GM23338 (cell line): ENCODE results near the gene TPGS1. TPM values are rescaled to one million over a fixed set of nuclear protein-coding genes. Genes with fewer than 3 reads are reported as not detected.

ENCODE experiments used
- ATAC-seq: fragments of 200-7000 bp; cut with Tn5 transposase; 3 replicates; pipeline ENCODE4 v1.9.1; 2020
- DNase-seq: peaks from one replicate; pipeline ENCODE4 v3.0.0-alpha.2; 2015; ENCODE audit warnings: low spot score
- H2AFZ ChIP-seq: fragments of 200-600 bp; sonication (generic); 2 replicates; pipeline ENCODE4 v1.8.0; 2016; ENCODE audit warnings: antibody characterized with exemption, mild to moderate bottlenecking, moderate library complexity
- H3F3A ChIP-seq: fragments of 200-600 bp; sonication (generic); replicated peaks from 2 replicates; pipeline ENCODE4 v1.8.0; 2017; ENCODE audit warnings: antibody characterized with exemption, mixed run types, low read depth
- H3K27ac ChIP-seq: fragments of 200-600 bp; sonication (generic); 2 replicates; pipeline ENCODE4 v1.6.1; 2016; ENCODE audit warnings: low read depth
- H3K27me3 ChIP-seq: fragments of 200-600 bp; sonication (generic); 2 replicates; pipeline ENCODE4 v1.8.0; 2016; ENCODE audit warnings: mild to moderate bottlenecking, mixed run types, moderate library complexity; ENCODE audit not compliant: insufficient read depth
- H3K36me3 ChIP-seq: fragments of 200-600 bp; sonication (generic); 2 replicates; pipeline ENCODE4 v1.8.0; 2016; ENCODE audit warnings: mild to moderate bottlenecking; ENCODE audit not compliant: insufficient read depth
- H3K4me1 ChIP-seq: fragments of 200-600 bp; sonication (generic); 2 replicates; pipeline ENCODE4 v1.8.0; 2016; ENCODE audit warnings: mild to moderate bottlenecking, moderate library complexity; ENCODE audit not compliant: insufficient read depth
- H3K4me2 ChIP-seq: fragments of 200-600 bp; sonication (generic); 2 replicates; pipeline ENCODE4 v1.7.1; 2017; ENCODE audit warnings: mixed run types
- H3K4me3 ChIP-seq: fragments of 200-600 bp; sonication (generic); 2 replicates; pipeline ENCODE4 v1.6.1; 2016; ENCODE audit warnings: mixed run types
- H3K79me2 ChIP-seq: fragments of 200-600 bp; sonication (generic); replicated peaks from 2 replicates; pipeline ENCODE4 v1.8.0; 2017; ENCODE audit warnings: mild to moderate bottlenecking; ENCODE audit not compliant: insufficient read depth
- H3K9me2 ChIP-seq: fragments of 200-600 bp; sonication (generic); 2 replicates; pipeline ENCODE4 v1.8.0; 2017; ENCODE audit not compliant: insufficient read depth
- H4K20me1 ChIP-seq: fragments of 200-600 bp; sonication (generic); replicated peaks from 2 replicates; pipeline ENCODE4 v1.8.0; 2017; ENCODE audit warnings: mild to moderate bottlenecking; ENCODE audit not compliant: insufficient read depth
- H3K27ac Mint-ChIP-seq: 2 replicates; pipeline ENCODE4 v1.8.0; 2020; ENCODE audit warnings: inconsistent platforms, mild to moderate bottlenecking, moderate library complexity, mixed read lengths
- H3K27me3 Mint-ChIP-seq: 3 replicates; pipeline ENCODE4 v1.8.0; 2022; ENCODE audit warnings: low read depth, mild to moderate bottlenecking, moderate library complexity, mixed read lengths, inconsistent platforms; ENCODE audit not compliant: insufficient read depth, poor library complexity
- H3K36me3 Mint-ChIP-seq: 3 replicates; pipeline ENCODE4 v1.8.0; 2021; ENCODE audit warnings: low read depth, mild to moderate bottlenecking, inconsistent platforms, moderate library complexity, mixed read lengths
- H3K4me1 Mint-ChIP-seq: 3 replicates; pipeline ENCODE4 v1.8.0; 2020; ENCODE audit warnings: mild to moderate bottlenecking, inconsistent platforms, mixed read lengths
- H3K4me3 Mint-ChIP-seq: 3 replicates; pipeline ENCODE4 v1.8.0; 2021; ENCODE audit warnings: moderate library complexity, mild to moderate bottlenecking, inconsistent platforms, mixed read lengths
- H3K9me3 Mint-ChIP-seq: 3 replicates; pipeline ENCODE4 v1.8.0; 2020; ENCODE audit warnings: moderate library complexity, mild to moderate bottlenecking, inconsistent platforms, mixed read lengths
- EZH2 ChIP-seq: fragments of 200-600 bp; sonication (generic); IDR thresholded peaks from one replicate; pipeline ENCODE4 v1.8.0; 2017; ENCODE audit warnings: antibody characterized with exemption, mild to moderate bottlenecking, low read depth; ENCODE audit not compliant: unreplicated experiment
- NANOG ChIP-seq: IDR thresholded peaks from 2 replicates; pipeline ENCODE4 v1.6.1; 2016; ENCODE audit warnings: antibody characterized with exemption, borderline replicate concordance
- STAT1 ChIP-seq: IDR thresholded peaks from one replicate; pipeline ENCODE4 v1.6.1; 2016; ENCODE audit warnings: antibody characterized with exemption; ENCODE audit not compliant: unreplicated experiment
- ZNF114 ChIP-seq: fragments of 250-450 bp; sonication (Bioruptor Pico); IDR thresholded peaks from 2 replicates; pipeline ENCODE4 v1.5.0; 2020; ENCODE audit warnings: mild to moderate bottlenecking, moderate library complexity
- ZNF331 ChIP-seq: fragments of 250-450 bp; sonication (Bioruptor Pico); IDR thresholded peaks from 2 replicates; pipeline ENCODE4 v1.5.0; 2020; ENCODE audit warnings: low read depth, mild to moderate bottlenecking, moderate library complexity
- ZNF462 ChIP-seq: fragments of 250-450 bp; sonication (Bioruptor Pico); IDR thresholded peaks from 2 replicates; pipeline ENCODE4 v1.5.0; 2020; ENCODE audit warnings: mild to moderate bottlenecking, moderate library complexity
- polyA plus RNA-seq: library from polyadenylated mRNA; unstranded; fragments of >200 nt; fragmentation: Nextera tagmentation; extraction: Ambion mirVana; gene quantifications from 2 replicates; pipeline ENCODE4 v1.2.1, GENCODE V29; 2016
- total RNA-seq: library from RNA; depleted of rRNA; stranded (reverse); fragments of >200 nt; shearing (Covaris generic); gene quantifications from 2 replicates; pipeline ENCODE4 v1.2.3, GENCODE V29; 2014
- TF ChIP-seq, protein P1 (sequence below), 2 experiments: fragments of 200-600 bp in 1 of 2; sonication (generic) in 1 of 2; conservative IDR thresholded peaks; 2 replicates each; pipeline versions ENCODE4 v1.5.1 to v1.6.1; 2016 to 2017; ENCODE audit warnings: antibody characterized with exemption in 2 of 2, low read depth in 2 of 2, mild to moderate bottlenecking in 2 of 2, moderate library complexity in 1 of 2
- TF ChIP-seq, protein P2 (sequence below): IDR thresholded peaks from 2 replicates; pipeline ENCODE4 v1.6.1; 2016; ENCODE audit warnings: antibody characterized with exemption

The TPGS1 gene
- total and polyA plus RNA-seq, 2 experiments from 2014 or later, result 11.9 to 38.4 TPM

DNA sequence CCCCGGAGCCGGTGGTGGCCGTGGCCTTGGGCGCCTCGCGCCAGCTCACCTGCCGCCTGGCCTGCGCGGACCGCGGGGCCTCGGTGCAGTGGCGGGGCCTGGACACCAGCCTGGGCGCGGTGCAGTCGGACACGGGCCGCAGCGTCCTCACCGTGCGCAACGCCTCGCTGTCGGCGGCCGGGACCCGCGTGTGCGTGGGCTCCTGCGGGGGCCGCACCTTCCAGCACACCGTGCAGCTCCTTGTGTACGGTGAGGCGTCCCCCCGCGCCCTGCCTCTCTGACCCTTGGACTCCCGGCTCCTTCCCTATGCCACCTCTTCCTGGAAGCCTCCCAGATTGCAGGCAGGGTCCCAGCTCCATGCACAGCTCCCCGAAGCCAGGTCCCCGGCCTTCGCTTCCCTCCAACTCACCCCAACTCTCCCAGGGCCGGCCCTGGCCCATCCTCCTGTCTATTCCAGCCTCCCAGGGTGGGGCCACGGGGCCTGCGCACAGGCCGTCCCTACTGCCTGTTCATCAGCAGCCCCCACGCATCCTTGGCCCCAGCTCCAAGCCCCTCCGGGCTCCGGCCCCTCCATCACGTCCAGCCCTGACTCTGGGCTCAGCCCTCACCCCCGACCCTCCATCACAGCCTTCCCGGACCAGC lies 9.3 kb upstream of the TPGS1 start:
- TF ChIP-seq EZH2, result peak; percentile 72
- no peak for TF ChIP-seq NANOG
- peaks cover 13% of the 10 kb centered on the region for H3K9me3 Mint-ChIP-seq
- ATAC-seq (peak; percentile 11), DNase-seq (peak; percentile 37)
- Histone ChIP-seq H3K4me2 (peak overlapping the region; percentile 81), H3K79me2 (no peaks in the 10 kb centered on the region), H3F3A (peaks cover 2% of the 10 kb centered on the region; the same call in 1 of the 2 replicates), H3K36me3 (no peaks in the 10 kb centered on the region), H3K27ac (no peak overlapping the region), H3K4me3 (peak overlapping the region; percentile 64), H3K27me3 (peaks cover 42% of the 10 kb centered on the region), H4K20me1 (no peaks in the 10 kb centered on the region), H3K9me2 (no peaks in the 10 kb centered on the region), H3K4me1 (no peaks in the 10 kb centered on the region), H2AFZ (peak overlapping the region; percentile 43; the same call in 1 of the 2 replicates)
- H3K4me1 Mint-ChIP-seq, result peaks cover 8% of the 10 kb centered on the region
- no peak overlapping the region for H3K27ac Mint-ChIP-seq
- peaks cover 2% of the 10 kb centered on the region; the same call in 2 of the 3 replicates for H3K36me3 Mint-ChIP-seq
- H3K27me3 Mint-ChIP-seq, result peaks cover 39% of the 10 kb centered on the region
- peak overlapping the region; percentile 65 for H3K4me3 Mint-ChIP-seq

- H3K27me3 Mint-ChIP-seq, result peaks cover 38% of the 10 kb centered on the region
- peak; percentile 9 for ATAC-seq
- TF ChIP-seq, protein P1, sequence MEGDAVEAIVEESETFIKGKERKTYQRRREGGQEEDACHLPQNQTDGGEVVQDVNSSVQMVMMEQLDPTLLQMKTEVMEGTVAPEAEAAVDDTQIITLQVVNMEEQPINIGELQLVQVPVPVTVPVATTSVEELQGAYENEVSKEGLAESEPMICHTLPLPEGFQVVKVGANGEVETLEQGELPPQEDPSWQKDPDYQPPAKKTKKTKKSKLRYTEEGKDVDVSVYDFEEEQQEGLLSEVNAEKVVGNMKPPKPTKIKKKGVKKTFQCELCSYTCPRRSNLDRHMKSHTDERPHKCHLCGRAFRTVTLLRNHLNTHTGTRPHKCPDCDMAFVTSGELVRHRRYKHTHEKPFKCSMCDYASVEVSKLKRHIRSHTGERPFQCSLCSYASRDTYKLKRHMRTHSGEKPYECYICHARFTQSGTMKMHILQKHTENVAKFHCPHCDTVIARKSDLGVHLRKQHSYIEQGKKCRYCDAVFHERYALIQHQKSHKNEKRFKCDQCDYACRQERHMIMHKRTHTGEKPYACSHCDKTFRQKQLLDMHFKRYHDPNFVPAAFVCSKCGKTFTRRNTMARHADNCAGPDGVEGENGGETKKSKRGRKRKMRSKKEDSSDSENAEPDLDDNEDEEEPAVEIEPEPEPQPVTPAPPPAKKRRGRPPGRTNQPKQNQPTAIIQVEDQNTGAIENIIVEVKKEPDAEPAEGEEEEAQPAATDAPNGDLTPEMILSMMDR (conservative IDR thresholded peaks at IDR 0.05; ENCODE audit: low read depth in 2 of 2), result no peak; a peak in 1 of 4 replicates
- TF ChIP-seq EZH2, result no peak
- TF ChIP-seq ZNF114 (CRISPR knock-in tag), result no peak
- TF ChIP-seq, protein P2, sequence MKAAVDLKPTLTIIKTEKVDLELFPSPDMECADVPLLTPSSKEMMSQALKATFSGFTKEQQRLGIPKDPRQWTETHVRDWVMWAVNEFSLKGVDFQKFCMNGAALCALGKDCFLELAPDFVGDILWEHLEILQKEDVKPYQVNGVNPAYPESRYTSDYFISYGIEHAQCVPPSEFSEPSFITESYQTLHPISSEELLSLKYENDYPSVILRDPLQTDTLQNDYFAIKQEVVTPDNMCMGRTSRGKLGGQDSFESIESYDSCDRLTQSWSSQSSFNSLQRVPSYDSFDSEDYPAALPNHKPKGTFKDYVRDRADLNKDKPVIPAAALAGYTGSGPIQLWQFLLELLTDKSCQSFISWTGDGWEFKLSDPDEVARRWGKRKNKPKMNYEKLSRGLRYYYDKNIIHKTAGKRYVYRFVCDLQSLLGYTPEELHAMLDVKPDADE, result no peak
- no peak for TF ChIP-seq ZNF331
- no peak for TF ChIP-seq ZNF462 (CRISPR knock-in tag)
- TF ChIP-seq STAT1, result no peak
Observed at GRCh38 chr19:498511-498891, 8.8 kb upstream of the TPGS1 start.

More at GRCh38 chr19:498511-498891, 8.8 kb upstream of the TPGS1 start:
- Histone ChIP-seq H3K4me2 (peak overlapping the region; percentile 81), H3K36me3 (no peaks in the 10 kb centered on the region), H3K27ac (no peak overlapping the region), H4K20me1 (no peaks in the 10 kb centered on the region), H3F3A (no peaks in the 10 kb centered on the region; the same call in 1 of the 2 replicates), H2AFZ (peak overlapping the region; percentile 43; the same call in 1 of the 2 replicates), H3K4me1 (no peaks in the 10 kb centered on the region), H3K4me3 (peak overlapping the region; percentile 64), H3K27me3 (peaks cover 42% of the 10 kb centered on the region), H3K9me2 (no peaks in the 10 kb centered on the region), H3K79me2 (no peaks in the 10 kb centered on the region)
- peaks cover 8% of the 10 kb centered on the region for H3K4me1 Mint-ChIP-seq
- peaks cover 2% of the 10 kb centered on the region; the same call in 2 of the 3 replicates for H3K36me3 Mint-ChIP-seq
- H3K9me3 Mint-ChIP-seq, result peaks cover 11% of the 10 kb centered on the region
- DNase-seq, result no peak
- H3K4me3 Mint-ChIP-seq, result peak overlapping the region; percentile 65
- no peak overlapping the region for H3K27ac Mint-ChIP-seq
